Non-pigmented ciliary epithelial cell (primary cell): ENCODE results near the gene PRLR.
"Not testable (repeated sequence)": the region's sequence is repeated elsewhere in the genome, so short reads cannot be mapped to it uniquely, and the experiment has no call there.

Source experiments
- DNase-seq: peaks from one replicate; pipeline ENCODE4 v3.0.0-alpha.2; 2010; ENCODE audit warnings: low read depth

The PRLR gene

DNA sequence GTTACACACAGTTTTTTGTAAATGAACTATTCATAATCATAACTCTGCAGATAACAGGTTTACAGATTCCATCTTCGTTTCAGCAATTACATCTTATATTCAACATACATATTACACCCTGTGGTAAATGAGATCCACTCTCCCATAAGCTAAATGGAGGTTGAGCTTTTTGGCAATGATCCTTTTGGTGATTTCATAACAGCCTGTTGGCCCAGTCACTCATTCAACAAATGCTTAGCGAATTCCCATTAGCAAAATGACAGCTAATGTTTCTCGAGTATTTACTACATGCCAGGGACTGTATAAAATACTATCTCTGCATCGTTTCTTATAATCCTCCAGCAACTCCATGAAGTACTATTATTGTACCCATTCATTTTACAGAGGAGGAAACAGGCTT is 157.1 kb downstream of the PRLR start:
- no peak for DNase-seq

DNA sequence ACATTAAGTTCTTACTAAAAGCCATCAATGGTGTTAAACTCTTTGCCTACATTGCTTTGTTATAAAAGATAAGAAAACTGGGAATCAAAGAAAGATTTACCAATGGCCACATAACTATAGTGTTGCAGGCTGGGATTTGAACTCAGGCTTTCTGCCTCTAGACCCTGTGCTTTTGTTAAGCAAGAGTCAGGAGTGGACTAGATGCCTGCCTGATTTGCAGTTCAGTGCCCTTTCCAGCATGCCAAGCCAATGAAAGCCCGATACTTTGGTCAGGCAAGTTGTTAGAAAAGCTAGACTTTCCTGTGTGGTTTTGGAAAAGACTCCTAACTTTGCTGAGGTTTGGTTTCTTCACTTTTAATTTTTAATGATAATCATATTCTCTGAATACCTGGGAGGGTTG is 161.1 kb downstream of the PRLR start:
- no peak for DNase-seq

DNA sequence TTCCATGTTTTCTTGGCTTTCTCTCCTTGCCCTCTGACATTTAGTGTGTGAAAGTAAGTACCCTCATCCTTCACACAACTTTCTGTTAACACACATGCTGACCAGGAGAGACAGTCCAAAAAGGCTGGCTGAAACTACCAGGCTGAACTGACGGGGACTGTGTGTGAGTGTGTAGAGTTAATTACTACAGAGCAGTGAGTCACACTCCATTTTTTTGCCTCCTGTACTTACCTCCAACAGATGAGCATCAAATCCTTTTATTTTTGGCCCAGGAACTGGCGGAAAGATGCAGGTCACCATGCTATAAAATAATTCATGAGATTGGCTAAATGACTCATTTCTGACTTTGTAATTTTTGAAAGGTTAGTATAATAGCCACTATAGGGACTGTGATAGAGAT is 162.3 kb downstream of the PRLR start:
- DNase-seq: no peak

DNA sequence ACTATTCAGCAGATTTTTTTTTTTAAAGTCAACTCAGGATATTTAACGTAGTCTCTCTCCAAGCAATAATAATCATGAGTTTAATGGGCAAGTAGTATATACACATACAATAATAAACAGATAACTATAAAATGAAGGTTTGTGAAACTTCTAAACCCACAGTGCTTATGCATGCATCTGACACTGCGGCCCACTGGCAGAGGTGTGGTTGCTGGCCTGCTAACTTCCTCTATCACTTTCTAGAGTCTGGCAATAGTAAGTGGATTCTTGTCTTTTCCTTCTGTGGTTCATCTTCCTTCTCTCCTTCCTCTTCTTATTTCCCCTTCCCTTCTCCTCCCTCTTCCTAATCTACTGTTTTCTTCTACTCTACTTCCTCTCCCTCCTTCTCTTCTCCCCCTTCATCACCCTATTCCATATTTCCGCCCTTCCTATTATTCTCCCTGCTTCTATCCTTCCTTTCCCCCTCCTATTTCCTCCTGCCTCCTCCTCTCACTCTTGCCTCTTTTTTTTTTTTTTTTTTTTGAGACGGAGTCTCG is 164.0 kb downstream of the PRLR start:
- DNase-seq: no peak

DNA sequence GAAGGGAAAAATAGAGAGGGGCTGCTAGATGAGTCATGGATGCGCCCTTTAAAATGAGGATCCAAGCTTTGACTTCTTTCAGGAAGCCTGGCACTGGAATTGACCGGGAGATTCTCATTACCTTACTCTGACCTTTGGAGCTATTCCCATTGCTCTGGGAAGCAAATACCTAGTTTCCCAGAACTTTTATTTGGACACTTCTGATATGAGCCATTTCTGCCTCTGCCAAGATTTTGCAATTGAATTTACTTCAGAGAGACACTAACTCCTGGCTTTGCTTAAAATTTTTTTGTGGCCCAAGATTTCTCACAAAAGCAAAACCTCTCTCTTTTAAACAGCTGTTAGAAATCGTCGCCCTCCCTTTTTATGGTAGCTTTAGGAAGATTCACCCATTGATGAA is 166.9 kb downstream of the PRLR start:
- no peak for DNase-seq

DNA sequence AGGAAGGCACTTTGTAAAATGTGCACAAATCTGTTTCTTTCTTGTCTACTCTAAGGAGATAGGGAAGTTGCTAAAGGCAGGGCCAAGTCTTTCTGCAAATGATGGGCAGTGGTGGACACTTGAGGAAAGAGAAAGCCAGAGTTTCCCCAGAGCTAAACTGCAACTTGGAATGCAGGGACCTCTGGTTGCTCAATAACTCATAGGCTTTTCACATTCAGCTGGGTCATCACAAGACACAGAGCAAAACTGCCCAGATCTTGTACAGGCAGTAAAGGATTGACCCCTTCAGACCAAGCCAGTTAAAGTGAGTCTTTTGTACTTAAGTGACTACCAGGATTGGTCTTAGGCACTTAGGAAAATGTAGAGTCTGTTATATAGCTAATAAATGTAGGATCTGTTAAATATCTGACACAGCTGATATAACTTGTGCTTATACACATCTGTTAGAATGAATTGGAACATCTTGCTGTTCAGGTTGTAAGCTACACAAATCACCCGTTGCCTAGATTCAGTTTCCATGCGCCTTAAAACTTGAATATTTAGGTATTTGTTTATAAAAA is 169.0 kb downstream of the PRLR start:
- no peak for DNase-seq

DNA sequence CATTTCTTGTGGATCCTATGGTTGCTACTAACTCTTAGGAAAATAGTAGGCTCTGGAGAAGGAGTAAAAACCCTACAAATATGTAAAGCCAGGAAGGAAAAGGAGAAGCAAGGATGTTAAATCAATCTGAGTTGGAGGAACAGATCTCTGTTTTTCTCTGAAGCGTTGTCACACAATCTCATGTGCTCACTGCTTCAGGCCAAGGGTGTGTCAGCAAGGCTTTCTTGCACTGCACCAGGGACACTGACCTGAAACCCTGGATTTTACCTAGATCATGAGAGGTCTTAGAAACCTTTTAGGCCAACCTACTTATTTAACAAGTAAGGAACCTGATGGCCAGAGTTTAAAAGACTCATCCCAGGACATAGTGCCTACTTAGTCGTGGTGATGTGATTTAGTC is 170.1 kb downstream of the PRLR start:
- DNase-seq: no peak

DNA sequence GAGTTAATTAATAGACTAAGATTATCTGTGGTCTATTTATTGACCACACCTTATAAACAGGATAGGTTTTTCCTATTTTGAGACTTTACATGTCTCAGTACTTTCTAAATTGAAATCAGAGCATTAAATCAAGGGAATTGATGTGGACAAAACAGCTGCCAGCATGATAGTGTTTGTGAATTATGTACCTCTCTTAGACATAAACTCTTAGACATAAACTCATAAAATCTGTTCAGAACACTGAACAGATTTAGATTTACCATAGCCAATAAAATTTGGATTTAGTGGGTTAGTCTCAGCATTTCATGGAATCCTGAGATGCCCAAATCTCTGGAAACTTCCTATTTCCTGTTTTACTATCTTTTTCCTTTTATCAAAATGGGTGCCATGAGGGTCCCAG is 171.0 kb downstream of the PRLR start:
- no peak for DNase-seq

DNA sequence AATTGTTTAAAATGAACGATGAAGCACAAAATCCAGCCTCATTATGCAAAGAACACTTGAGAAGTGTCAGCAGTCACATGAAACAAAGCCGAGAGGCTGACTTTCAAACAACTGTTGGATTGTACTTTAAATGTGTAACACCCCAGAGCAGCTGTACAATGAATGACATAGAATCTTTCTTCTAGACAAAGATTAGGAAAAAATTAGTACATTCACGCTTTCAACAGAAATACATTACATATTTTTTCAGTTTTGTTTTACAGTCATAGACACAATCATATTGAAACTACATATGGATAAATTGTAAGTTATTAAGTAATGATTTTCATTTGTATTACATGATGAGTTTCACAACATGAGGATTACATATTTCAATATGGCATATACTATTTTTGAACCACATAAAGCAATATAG is 171.9 kb downstream of the PRLR start:
- DNase-seq: no peak

DNA sequence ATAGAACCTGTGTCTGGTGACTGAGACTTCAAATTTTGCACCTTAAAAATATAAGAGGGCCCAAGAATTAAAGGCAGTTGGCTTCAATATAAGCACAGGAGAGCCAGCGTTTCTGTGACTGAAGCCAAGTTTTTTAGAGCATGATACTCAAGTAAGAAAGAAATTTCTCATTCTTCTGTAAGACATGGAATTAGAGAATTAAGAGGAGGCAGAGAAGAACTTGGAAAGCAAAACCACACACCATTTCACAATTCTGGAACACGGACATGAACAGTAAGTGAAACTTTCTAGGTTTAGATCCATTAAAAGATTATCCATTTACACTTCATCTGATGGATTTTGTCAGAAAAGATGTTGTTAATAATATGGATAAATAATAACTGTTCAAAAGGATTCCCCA is 173.6 kb downstream of the PRLR start:
- DNase-seq: no peak

DNA sequence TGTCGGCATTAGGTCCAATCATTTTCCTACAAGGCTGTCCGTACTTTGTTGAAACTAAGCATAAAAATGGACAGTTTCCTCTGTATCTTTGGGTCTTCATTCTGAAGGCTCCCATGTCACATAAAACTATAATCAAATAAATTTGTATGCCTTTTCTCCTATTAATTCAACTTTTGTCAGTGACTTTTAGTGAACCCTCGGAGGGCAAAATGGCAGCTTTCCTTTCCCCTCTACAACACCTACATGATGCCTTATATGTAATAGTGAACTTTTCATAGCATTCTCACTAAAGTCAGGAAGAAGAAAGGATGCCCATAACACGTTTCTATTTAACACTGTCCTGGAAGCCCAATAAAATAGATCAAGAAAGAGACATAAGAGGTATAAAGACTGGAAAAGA is 177.4 kb downstream of the PRLR start:
- no peak for DNase-seq

DNA sequence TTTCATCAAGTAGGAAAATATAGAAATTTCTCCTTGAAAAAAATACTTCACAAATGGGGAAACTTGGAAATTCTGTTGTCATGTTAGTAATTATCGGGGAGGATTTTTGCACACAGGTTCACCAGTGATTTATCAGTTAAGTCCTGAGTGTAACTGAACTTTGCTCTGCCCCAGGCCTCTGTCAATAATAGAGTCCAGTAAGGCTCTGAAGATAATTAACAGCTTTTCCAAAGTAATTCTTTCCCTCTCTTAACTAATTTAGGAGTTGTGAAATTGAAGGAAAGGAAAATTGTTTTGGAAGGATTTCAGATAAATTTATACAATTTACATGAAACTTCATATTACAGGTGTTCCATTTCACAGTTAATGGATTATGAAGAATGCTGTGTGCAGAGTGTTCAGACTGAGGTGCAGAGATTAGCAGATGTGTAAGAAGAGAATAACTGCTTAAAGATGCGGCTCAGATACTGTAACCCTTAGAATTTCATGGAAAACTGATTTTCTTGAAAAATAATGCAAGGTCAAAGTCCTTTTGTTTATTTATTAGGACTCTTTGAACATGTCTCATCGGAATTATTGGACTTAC is 179.7 kb downstream of the PRLR start:
- DNase-seq: no peak

DNA sequence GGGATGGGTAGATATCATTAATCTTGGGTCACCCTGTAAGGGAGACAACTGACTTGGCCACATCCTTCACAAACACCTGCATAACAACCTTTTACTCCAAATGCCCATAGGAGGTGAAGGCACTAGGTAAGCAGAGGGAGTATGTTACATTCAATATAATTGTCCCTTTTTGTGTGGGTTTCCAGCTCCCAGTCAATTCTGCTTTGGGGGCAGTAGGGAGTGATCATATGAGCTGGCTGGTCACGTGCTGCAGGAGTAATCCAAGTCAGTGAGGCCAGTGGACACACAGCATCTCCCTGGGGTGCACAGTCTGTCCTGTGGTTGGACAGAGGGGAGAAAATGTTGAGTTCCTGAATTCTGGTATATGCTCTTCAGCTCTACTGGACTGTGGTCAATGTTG is 181.4 kb downstream of the PRLR start:
- DNase-seq: no peak

DNA sequence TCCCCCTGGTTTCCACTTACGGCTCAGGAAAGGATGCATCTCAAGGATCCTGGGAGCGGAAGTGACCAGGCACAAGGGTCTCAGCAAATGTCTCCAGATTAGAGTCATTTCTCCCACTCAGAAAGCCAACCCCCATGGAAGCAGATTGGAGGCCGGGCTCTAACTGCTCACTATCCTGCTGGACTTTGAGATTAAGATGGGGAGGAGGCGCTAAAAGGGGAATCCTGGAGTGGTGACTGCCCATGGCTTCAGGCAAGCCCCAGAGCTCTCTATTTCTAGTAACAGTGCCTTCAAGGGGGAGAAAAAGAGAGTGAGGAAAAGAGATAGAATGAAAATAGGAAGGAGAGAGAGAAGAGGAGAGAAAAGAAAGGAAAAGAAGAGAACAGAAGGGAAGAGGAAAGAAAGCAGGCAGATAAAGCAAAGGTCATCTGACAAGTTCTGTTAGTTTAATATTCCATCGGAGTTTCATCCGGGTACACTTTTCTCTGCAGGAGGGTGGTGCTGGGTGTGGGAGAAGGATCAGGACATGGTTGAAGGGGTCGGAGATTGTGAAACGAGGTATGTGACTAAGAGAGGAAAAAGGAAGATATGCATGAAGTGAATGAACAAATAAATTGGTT is 182.4 kb downstream of the PRLR start, which contains the start of gene AGXT2:
TSS of gene AGXT2 (minus strand) at position 165 of the 620 bp plus-strand sequence. CDS start at position 108, 57 bp downstream.
- DNase-seq: no peak

DNA sequence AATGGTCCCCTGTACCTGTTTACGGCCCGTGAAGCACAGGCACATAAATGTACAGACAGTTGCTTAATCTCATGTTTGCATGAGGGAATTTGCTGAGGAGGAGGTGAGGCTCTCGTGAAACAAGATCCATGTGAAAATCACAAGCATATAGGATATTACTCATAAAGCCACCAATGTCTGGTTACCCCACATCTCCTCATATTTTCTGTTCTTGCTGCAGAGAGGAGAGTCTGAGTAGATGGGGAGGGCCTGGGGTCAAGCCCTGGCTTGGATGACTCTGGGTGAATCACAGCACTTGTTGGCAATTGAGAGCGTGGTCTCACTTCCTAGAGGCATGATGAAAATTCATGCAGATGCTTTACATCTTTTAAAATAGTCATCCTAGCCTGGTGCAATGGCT is 183.5 kb downstream of the PRLR start:
- peak; percentile 96 for DNase-seq

DNA sequence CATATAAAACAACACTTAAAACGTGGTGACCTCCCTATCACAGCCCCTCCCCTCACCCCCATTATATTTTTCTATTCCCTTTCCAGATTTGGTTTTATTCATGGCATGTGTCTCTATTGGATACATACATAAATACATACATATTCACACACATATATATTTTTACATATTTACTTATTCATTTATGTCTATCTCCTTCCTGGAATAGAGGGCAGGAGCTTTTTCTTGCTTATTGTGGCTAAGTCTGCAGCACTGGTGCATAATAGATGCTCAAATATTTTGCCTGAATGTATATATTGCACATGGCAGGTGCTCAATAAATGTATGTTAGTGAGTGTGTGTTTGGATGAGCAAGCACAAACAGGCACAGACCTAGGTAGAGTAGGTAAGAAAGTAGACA is 185.0 kb downstream of the PRLR start:
- no peak for DNase-seq

DNA sequence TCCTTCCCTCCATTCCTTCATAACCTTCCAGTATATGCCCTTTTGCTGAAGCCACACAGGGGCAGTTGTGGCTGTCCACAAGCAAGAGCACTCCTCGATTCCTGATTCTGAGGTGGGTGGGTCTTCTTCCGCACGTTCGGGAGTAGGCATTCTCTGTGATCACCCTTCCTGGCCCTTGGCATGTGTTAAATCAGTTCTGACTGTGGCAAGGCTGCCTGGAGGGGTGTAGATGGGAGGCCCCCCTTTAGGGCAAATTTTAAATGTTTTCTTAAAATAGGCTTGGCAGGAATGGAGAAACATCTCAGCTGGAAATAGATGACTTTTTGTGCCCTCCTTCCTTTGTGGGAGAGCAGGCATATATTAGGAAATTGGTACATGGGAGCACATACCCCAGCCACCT is 185.6 kb downstream of the PRLR start:
- no peak for DNase-seq

DNA sequence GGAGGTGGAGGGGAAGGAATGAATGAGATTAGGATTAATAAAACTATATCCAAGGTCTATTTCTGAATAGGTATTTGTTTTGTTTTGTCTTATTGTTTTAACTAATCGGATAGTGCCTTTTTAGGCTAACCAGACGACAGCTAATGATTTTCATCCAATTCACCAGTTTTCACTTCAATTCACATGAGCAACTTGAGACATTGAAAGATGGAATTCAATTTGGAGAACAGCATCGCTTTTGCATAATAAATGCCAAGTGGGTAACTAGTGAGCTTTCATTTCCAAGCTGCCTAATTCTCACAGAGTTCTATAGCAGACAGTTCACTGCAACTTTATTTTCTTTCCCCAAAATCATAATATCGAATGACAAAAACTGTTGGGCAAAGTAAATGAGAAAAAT is 187.5 kb downstream of the PRLR start:
- no peak for DNase-seq

DNA sequence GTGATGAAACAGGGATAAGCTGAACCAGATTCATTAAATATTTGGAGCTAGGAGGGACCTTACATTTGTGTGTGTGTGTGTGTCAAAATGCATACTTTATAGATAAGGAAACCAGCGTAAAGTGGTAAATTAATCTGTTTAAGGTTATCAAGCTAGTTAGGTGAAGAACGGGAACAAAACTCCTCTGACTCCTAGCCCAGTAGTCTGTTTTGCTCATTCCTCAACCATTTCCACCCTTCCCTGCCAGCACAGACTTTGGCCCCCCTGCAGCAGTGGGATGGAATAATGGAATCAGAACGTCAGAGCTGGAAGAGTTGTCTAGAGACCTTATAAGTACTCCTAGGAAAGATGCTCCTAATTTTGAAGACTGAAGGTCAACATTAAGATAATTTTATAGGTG is 189.0 kb downstream of the PRLR start:
- no peak for DNase-seq

DNA sequence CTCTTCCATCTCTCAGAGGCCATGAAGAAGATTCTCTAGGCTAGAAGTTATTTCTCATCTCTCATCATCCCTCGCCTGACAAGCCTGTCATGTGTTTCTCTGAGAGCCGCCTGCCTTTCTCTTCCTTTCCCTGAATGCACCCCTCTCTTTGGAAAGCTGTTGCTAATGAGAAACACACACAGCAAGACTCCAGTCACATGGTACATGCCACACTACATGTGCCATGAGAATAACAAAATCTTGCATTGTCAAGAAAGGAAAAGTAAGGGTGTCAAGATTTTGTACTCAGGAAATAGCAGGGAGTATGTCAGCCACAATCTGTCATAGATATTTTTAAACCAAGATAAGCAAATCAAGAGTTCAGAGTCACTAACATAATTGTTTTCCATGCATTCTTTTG is 191.4 kb downstream of the PRLR start:
- DNase-seq: no peak

DNA sequence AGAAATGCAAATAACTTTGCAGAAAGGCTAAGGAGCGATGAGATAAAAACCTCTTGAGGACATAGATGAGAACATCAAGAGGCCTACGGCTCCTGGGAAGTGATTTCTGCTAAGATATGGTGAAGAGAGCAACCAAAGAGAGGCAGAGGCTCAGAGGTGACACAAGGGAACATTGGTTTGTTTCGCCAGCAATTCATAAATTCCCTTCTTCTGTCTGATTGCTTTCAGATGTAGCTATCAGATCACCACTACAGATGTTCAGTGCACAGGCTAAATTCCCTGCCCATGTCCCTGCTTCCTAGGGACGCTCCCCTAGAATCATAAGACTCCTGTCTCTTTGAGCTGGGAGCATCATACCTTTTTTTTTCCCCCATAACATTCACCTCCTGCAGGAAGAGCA is 193.8 kb downstream of the PRLR start:
- DNase-seq: no peak

DNA sequence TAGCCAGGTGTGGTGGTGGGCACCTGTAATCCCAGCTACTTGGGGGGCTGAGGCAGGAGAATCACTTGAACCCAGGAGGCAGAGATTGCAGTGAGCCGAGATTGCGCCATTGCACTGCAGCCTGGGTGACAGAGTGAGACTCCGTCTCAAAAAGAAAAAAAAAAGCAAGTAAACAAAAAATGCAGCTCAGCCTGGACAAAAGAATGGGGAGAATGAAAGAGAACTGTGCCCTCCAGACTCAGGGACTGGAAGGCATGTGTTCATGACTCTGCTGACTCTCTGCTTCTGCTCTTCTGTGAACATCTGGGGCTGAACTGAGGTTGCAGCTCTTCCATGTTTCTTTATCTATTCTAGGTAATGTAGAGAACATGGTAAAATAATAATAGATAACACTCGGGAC is 194.4 kb downstream of the PRLR start:
- not testable (repeated sequence) for DNase-seq

DNA sequence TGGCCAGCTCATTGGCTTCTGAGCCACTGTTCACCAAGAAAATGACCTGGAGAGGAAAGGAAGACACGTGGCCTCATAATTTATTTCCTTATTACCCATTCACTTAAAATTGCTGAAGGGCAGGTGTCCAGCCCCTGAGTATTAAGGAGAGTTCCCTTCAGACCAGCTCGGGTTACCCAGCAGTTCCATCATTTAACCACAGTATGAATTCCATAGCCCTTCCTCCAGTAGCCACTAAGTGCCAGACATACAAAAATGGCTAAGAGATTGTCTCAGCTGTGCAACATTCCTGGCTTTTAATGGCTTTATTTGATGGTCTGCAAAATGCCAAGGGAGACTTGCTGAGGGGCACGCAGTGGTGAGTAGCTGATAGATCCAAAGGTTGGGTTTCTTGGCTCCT is 195.0 kb downstream of the PRLR start:
- no peak for DNase-seq

DNA sequence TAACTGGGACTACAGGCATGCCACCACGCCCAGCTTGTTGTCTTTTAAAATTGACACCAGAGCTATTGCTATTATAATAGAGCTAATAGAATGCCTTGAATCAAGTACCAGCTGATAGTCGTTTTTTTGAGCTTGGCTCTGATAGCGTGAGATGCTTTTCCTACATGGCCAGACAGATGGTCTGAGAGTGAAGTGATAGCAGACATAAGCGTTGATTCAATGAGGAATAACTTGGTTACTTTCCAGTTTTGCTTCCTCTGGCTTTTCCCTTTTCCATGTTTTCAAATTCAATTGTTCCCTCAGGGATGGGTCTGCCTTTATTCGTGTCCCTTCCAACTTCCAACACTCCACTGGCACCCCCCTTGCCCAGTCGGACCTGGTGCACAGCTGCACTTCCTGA is 197.9 kb downstream of the PRLR start:
- DNase-seq: no peak
